ELR (cell line): Measurements from ENCODE around the gene FXYD7.

Experiments
- DNase-seq: peaks from one replicate; pipeline ENCODE4 v3.0.0-alpha.2; 2015; ENCODE audit warnings: low read depth

The FXYD7 gene

GRCh38 chr19:35199481-35199880 lies 56.4 kb downstream of the FXYD7 start:
- DNase-seq, result no peak

DNA sequence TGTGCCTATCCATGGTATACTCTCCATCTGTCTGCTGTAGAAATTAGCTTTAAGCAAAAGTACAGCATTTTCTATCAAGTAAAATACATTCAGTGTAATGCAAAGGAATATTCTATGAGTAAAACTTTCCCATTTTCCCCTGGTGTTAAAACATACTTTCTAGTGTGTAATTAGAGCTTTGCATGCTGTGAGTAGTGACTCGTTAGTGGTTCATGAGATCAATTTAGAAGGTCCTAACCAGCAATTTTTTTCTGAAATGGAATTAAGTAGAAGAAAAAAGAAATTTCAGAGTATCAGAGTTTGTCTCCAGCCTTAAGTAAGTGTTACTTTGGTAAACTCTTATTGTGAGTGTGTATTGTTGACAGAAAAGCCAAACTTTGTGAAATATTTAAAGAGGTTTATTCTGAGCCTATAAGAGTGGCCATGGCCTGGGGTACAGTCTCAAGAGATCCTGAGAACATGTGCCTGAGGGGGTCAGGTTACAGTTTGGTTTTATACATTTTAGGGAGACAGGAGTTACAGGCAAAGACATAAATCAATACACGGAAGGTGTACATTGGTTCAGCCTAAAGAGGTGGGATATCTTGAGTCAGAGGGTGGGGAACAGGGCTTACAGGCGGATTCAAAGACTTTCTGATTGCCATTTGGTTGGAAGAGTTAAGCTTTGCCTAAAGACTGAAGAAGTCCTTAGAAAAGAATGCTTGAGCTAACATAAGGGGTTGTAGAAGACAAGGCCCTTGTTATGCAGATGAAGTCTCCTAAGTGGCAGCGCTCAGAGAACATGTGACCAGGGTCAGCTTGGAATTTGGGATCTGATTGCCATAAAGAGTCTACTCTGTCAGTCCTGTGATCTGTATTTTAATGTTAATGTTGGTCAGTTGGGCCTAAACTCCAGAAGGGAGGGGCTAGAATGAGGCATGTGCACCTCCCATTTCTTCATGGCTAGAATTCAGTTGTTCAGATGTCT lies 60.0 kb downstream of the FXYD7 start:
- DNase-seq, result no peak
